Astrocyte of the spinal cord (primary cell): ENCODE results near the gene BRI3BP.
A peak's percentile ranks its signal among the peaks of the same experiment; 100 is the strongest.
"Not testable (repeated sequence)": the region's sequence is repeated elsewhere in the genome, so short reads cannot be mapped to it uniquely, and the experiment has no call there.

ENCODE experiments used
- DNase-seq: peaks from one replicate; pipeline ENCODE4 v3.0.0; 2011; ENCODE audit warnings: low read depth, low spot score
- H3K4me3 ChIP-seq: 2 replicates; pipeline ENCODE4 v1.5.1; 2011; ENCODE audit warnings: low read depth, mild to moderate bottlenecking, low read length, moderate library complexity
- in situ Hi-C: cut with HindIII; loops from 2 replicates; pipeline ENCODE4 v1.10.0; 2017; ENCODE audit warnings: low sequenced_read_pairs
- TF ChIP-seq, protein P1 (sequence below): IDR thresholded peaks from 2 replicates; pipeline ENCODE4 v1.5.1; 2012; ENCODE audit warnings: low read depth, mild to moderate bottlenecking, low read length, inconsistent platforms

BRI3BP gene

GRCh38 chr12:125069616-125070015, 76.2 kb downstream of the BRI3BP start:
- H3K4me3 ChIP-seq: no peak overlapping the region
- TF ChIP-seq, protein P1, sequence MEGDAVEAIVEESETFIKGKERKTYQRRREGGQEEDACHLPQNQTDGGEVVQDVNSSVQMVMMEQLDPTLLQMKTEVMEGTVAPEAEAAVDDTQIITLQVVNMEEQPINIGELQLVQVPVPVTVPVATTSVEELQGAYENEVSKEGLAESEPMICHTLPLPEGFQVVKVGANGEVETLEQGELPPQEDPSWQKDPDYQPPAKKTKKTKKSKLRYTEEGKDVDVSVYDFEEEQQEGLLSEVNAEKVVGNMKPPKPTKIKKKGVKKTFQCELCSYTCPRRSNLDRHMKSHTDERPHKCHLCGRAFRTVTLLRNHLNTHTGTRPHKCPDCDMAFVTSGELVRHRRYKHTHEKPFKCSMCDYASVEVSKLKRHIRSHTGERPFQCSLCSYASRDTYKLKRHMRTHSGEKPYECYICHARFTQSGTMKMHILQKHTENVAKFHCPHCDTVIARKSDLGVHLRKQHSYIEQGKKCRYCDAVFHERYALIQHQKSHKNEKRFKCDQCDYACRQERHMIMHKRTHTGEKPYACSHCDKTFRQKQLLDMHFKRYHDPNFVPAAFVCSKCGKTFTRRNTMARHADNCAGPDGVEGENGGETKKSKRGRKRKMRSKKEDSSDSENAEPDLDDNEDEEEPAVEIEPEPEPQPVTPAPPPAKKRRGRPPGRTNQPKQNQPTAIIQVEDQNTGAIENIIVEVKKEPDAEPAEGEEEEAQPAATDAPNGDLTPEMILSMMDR: no peak
- no peak for DNase-seq
- in situ Hi-C loops: no loop called here

GRCh38 chr12:125070112-125070511, 76.7 kb downstream of the BRI3BP start:
- TF ChIP-seq, protein P1: peak; percentile 12
- no peak for DNase-seq
- H3K4me3 ChIP-seq: no peak overlapping the region
- in situ Hi-C loops: no loop called here

- in situ Hi-C loops: no loop called here
These were observed 77.4 kb downstream of the BRI3BP start for GRCh38 chr12:125070661-125071390.

DNA sequence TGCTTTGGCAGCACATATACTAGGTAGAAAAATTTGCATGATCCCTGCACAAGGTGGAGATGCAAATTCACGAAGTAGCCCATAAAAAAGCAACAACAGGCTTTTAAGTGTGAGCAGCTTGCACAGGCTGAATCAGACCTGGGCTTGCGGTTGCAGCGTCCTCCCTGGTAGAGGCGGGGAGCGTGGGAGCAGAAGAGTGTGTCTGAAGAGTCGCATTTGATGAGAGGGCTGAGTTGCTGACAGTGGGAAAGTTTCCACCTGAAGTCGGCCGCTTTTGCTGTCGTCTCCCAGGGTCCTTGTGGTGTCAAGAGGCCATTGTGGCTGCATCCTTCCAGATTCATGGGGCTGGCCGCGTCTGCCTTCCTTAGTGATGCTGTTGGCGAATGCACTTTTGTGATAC, 78.0 kb downstream of the BRI3BP start:
- no peak for DNase-seq
- in situ Hi-C loops: no loop called here
- TF ChIP-seq, protein P1: no peak
- no peak overlapping the region for H3K4me3 ChIP-seq

More at GRCh38 chr12:125070661-125071390, 77.4 kb downstream of the BRI3BP start:
- H3K4me3 ChIP-seq: no peak overlapping the region
- TF ChIP-seq, protein P1: no peak
- no peak for DNase-seq

DNA sequence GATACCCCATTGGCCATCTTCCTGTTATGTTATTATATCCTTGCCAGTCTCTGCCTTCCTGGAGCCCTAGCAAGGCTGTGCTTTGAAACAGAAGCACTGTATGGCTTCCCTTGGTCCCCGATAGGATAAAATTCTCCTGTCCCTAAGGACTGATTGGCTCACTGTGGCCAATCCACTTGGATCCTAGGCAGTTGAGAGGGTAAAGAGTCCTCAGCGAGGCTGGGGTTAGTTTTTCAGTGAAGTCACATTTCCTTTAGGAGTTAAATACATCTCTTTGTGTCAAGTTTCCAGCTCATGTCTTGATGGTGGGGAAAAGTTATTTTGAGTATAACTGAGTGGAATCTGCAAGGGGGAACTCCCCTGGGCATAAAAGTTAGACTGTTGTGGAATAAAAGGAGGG, 79.1 kb downstream of the BRI3BP start:
- no peak overlapping the region for H3K4me3 ChIP-seq
- TF ChIP-seq, protein P1: no peak
- in situ Hi-C loops: no loop called here
- DNase-seq: no peak

DNA sequence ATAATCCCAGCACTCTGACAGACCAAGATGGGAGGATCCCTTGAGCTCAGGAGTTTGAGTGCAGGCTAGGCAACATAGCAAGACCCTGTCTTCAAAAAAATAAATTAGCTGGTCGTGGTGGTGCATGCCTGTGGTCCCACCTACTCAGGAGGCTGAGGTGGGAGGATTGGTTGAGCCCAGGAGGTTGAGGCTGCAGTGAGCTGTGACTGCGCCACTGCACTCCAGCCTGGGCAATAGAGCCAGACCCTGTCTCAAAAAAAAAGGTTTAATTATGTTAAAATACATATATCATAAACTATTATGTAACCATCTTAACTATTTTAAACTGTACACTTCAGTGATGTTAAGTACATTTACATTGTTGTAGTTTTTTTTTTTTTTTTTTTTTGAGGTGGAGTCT, 80.8 kb downstream of the BRI3BP start:
- in situ Hi-C loops, H3K4me3 ChIP-seq, DNase-seq: not testable (repeated sequence)

GRCh38 chr12:125076103-125076502, 82.7 kb downstream of the BRI3BP start:
- no peak for DNase-seq
- no peak overlapping the region for H3K4me3 ChIP-seq
- TF ChIP-seq, protein P1: no peak
- in situ Hi-C loops: no loop called here
